T-helper 1 cell (primary cell): ENCODE data around the gene TRIM10.
"Not testable (repeated sequence)": the region's sequence is repeated elsewhere in the genome, so short reads cannot be mapped to it uniquely, and the experiment has no call there.

ENCODE experiments used
- DNase-seq, 5 donors: peaks; one replicate each; pipeline ENCODE4 v3.0.0-alpha.2; 2012 to 2020

The TRIM10 gene

DNA sequence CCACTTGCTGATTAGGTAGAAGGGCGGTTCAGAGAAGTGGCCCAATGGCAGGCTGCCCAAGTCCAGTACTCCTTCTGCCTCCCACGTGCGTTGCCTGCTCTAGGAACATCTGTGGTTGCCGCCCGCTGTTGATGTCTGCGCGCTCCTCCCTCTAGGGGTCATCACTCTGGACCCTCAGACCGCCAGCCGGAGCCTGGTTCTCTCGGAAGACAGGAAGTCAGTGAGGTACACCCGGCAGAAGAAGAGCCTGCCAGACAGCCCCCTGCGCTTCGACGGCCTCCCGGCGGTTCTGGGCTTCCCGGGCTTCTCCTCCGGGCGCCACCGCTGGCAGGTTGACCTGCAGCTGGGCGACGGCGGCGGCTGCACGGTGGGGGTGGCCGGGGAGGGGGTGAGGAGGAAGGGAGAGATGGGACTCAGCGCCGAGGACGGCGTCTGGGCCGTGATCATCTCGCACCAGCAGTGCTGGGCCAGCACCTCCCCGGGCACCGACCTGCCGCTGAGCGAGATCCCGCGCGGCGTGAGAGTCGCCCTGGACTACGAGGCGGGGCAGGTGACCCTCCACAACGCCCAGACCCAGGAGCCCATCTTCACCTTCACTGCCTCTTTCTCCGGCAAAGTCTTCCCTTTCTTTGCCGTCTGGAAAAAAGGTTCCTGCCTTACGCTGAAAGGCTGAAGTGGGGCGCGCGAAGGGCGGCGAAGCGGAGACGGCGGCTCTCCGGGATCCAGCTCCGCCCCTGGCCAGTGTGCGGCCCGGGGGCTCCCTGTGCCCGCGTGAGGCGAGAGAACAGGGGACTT lies 10.9 kb upstream of the TRIM10 start:
- no peak for DNase-seq

- peak in 1 of 5 donors; percentile 59 for DNase-seq
These were observed 8.9 kb upstream of the TRIM10 start for GRCh38 chr6:30169658-30170614.

GRCh38 chr6:30168741-30169140 lies 7.7 kb upstream of the TRIM10 start:
- no peak for DNase-seq

GRCh38 chr6:30167101-30167500 lies 6.1 kb upstream of the TRIM10 start:
- peak in 2 of 5 donors; percentile 10 to 68 for DNase-seq

DNA sequence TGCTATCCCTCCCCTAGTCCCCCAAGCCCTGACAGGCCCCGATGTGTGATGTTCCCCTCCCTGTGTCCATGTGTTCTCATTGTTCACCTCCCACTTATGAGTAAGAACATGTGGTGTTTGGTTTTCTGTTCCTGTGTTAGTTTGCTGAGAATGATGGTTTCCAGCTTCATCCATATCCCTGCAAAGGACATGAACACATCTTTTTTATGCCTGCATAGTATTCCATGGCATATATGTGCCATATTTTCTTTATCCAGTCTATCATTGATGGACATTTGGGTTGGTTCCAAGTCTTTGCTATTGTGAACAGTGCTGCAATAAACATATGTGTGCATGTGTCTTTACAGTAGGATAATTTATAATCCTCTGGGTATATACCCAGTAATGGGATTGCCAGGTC lies 4.2 kb upstream of the TRIM10 start:
- DNase-seq, result not testable (repeated sequence)

DNA sequence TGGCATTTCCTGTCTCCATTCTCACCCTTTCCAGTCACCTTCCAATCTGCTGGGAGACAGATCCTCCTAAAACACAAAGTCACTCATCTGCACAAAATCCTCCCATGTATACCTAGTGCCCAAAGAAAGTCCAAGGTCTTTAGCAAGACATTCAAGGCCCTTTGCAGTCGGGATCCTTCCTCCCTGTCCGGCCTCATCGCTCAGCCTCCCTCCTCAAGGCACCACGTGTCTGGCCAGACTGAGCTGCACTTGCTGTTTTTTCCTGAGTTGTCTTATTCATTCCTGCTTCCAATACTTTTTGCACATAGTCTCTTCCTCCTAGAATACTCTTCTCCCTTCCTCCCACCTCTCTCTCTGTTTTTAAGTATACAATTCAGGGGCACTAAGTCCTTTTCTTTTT lies 3.7 kb upstream of the TRIM10 start:
- no peak for DNase-seq

DNA sequence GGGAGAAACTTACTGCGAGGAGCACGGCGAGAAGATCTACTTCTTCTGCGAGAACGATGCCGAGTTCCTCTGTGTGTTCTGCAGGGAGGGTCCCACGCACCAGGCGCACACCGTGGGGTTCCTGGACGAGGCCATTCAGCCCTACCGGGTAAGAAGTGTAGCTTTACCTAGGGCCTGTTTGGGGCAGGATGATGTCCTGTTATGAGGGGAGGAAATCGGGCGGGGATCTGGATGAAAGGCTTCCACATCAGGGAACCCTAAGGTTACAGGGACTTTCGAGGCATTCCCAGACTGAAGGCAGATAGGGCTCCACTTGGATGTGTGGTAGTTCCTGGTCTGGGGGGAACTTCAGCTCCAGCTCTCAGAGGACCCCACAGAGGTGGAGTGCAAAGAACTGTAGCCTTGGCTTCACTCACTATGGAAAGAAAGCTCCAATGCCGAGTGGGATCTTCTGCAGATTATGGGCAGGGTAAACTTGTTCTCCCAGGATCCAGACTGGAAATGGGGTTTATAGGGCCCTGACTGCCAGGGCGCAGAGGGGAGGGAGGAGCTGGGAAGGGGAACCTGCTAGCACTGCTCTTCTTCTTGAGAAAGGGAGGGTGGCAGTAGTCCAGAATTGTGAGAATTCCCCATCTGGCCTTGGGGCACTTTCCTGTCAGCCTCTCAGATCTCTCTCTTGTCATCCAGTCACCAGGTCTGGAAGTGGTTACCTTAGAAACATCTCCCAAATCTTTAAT lies 3.1 kb upstream of the TRIM10 start:
- no peak for DNase-seq

- peak in 2 of 5 donors; percentile 27 to 39 for DNase-seq
These were observed 2.3 kb upstream of the TRIM10 start, which contains the start of gene TRIM15 for GRCh38 chr6:30163090-30163917. TSS of gene TRIM15 (plus strand) at chr6:30163546. CDS start at chr6:30163685, 139 bp downstream.

DNA sequence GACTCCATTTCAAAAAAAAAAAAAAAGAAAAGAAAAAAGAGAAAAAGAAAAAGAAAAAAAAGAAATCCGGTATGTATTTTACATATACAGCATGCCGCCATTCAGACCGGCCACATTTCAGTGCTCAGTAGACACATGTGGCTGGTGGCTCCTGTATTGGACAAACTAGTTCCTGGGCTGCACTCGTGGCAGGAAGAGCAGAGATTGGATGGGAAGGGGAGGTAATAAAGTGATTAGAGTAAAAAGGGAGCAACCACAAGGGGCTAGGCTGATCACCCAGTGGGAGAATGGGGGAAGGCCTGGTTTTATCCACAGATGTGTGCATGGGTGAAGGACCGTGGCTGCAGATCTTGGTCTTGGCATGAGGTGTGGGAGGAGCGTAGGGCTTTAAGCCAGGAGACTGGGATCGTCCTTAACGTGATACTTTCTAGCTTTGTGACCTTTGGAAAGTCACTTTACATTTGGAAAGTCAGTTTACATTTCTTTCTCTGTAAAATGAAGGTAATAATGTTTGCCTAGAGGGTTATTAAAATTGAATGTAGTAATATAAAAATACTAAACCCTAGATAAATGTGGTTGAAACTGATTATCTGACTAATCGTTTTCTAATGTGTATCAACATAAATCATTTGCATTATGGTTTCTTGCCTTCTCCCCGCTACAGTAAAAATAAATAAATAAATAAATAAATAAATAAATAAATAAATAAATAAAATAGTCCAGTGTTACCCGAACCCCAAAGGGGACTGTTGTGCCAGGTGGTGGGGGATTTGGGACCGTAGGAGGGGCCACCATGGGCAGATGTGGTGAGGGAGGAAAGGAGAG lies 1.5 kb upstream of the TRIM10 start:
- no peak for DNase-seq

GRCh38 chr6:30160008-30160784 lies 815 bp downstream of the TRIM10 start:
- DNase-seq, result no peak

DNA sequence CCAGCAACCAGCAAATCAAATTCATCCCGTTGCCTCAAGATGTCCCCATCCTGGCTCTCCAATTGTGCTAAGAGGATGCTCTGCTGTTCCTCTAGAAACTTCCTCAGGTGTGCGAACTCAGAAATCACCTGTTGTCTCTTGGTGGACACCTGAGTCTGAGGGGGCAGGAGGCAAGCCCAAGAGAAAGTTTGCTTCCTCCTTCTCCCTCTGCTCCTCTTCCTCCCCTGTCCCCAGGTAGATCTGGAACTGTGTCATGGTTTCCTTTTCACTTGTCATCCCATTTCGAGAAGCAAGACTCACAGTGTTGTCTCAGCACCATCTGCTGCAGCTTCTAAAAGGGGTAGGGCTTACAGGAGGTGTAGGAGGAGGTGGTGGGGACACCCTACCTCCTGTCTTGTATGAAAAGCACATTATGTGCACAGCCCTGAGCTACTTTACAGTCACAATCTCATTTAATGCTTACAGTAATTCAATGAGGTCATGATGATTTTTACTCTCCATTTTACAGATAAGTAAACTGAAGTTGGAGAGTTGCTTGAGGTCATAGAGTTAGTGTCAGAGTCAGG lies 2.5 kb downstream of the TRIM10 start:
- DNase-seq, result no peak

GRCh38 chr6:30157999-30158398 lies 3.0 kb downstream of the TRIM10 start:
- DNase-seq, result no peak

GRCh38 chr6:30157581-30157980 lies 3.4 kb downstream of the TRIM10 start:
- DNase-seq, result no peak

GRCh38 chr6:30156774-30157173 lies 4.2 kb downstream of the TRIM10 start:
- DNase-seq, result no peak

DNA sequence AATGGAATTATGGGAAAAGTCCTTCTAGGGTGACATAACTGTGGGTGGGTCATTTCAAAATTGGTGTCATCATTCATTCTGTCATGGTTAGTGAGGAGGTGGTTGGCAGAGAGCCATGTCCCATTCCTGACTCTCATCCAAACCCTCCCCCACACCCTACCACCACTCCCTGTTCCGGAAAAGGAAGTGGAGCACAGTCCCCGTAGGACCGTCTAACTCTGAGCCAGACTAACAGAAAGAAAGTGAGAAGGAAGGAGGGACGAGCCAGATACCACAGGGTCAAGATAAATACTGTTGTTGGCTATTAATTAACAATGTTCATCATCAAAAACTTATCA lies 4.8 kb downstream of the TRIM10 start:
- DNase-seq, result no peak

DNA sequence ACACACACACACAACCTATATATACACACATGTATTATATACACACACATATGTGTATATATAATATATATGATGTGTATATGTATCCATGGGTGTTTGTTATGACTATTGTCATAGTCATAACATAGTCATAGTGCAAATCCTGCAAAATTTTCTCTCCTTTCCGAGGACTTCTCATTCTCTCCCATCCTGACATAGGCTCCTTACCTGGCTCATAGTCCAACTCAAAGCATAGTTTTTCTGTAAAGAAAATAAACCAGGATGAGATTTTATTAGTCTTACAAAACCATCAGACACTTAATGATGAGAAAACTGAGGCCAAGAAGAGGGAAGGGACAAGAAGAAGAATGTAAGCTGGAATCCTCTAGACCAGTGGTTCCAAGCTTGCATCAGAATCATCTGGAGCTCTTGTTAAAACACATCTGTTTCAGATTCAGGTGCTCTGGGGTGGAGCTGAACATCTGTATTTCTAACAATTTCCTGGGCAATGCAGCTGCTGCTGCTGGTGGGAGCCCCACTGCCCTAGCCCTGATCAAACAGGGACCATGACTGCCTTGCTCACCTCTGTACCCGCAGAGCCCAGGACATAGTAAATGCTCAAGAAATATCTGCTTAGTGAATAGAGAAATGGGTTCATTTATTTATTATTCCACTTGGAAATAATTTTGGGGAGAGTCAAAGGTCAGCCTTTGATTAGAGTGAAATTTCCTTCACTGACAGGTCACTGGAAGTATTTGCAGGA lies 5.3 kb downstream of the TRIM10 start:
- no peak for DNase-seq

DNA sequence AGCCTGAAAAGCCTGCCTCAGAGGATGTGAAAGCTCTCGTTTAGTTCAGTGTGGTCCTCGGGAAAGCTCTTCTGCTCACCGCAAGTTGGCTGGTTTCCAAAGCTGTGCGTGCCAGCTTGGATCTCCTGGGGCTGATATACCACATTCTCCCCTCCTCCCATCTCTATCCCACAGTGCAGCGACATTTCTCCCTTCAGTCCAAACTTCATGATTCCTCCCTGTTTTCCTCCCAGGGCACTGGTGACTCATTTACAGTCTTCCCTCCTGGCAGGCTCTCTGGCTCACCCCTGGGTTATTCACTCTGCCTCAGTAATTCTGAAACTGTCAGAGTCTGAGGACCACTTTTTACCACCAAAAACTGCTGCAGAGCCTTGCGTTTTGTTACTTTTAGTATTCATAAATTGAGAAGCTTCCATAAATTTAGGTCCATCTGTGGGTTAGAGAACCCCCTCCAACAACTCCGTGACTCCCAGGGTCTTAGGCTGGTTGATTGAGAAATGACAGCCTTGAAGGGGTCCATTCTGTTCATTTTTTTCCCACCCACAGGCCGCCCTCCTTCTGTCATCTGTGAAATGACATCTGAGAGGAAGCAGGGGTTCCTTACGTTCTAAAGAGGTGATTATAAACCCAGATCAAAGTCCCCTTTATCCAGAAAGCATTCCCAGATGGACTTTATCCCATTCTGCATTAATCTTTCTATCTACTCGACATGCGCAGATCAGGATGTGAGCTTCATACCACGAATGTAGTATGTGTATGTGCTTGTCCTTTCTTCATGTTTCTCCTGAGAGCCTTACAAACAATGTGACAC lies 6.1 kb downstream of the TRIM10 start:
- DNase-seq, result no peak

DNA sequence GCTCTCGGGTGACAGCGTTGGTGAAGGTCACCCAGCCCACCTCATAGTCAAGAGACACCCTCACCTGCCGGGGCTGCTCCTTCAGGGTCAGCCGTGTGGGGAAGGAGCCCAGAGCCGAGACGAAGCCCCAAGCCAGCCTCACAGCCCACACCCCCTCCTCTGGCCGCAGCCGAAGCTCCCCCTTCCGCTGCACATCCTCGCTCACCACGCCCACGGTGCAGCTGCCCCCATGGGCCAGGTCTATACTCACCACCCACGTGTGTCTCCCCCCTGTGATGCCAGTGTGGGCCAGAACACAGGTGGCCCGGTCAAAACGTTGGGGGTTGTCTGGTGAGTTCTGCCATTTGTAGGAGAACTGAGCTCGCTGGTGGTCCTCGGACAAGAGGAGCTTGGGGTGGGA lies 7.0 kb downstream of the TRIM10 start:
- DNase-seq, result no peak
